ENCODE data around the gene IMPDH1.

DNA sequence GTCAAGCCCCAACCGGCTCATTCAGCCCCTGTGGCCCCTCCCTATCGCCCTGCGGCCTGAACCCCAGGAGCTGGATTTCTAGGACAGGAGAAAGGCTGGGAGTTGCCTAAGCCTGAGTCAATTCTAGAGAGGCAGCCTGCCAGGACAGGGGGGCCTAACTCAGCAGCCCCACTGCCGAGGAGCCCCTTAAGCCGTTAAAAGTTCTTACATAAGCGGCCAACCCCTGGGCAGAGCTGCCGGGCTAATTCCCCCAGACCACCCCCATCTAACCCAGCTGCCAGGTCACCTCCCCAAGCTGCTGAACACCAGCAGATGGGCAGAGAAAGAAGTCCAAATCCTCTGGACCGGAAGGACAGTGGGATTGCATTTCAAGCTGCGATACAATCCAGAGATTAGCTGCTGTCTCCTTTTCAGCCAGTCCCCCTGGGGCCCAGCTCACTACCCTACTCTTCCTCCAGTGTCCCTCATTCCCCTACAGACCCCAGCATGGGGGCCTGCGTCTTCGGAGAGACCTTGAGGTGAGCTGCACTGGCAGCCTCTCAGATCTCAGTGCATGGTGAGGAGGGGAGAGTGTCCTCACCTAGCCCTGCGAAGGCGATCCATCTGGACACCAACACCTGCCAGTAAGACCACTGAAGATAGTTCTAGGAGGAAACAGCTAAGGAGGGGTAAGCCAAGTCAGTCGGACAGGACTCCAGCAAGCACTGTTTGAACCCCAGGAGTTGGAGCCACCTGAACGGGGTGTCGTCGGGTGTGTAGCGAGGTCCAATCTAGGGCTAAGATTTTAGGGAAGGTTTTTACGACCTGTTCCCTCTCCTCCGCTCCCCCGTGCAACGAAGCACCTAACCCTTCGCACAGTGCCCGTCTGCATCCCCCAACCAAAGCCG, 830 bp downstream of the IMPDH1 start:
- TF ChIP-seq, protein P1, sequence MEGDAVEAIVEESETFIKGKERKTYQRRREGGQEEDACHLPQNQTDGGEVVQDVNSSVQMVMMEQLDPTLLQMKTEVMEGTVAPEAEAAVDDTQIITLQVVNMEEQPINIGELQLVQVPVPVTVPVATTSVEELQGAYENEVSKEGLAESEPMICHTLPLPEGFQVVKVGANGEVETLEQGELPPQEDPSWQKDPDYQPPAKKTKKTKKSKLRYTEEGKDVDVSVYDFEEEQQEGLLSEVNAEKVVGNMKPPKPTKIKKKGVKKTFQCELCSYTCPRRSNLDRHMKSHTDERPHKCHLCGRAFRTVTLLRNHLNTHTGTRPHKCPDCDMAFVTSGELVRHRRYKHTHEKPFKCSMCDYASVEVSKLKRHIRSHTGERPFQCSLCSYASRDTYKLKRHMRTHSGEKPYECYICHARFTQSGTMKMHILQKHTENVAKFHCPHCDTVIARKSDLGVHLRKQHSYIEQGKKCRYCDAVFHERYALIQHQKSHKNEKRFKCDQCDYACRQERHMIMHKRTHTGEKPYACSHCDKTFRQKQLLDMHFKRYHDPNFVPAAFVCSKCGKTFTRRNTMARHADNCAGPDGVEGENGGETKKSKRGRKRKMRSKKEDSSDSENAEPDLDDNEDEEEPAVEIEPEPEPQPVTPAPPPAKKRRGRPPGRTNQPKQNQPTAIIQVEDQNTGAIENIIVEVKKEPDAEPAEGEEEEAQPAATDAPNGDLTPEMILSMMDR (IDR thresholded peaks at IDR 0.05; ENCODE audit: low read depth, low read length, missing input control): no peak
- TF ChIP-seq, protein P2, sequence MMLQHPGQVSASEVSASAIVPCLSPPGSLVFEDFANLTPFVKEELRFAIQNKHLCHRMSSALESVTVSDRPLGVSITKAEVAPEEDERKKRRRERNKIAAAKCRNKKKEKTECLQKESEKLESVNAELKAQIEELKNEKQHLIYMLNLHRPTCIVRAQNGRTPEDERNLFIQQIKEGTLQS (IDR thresholded peaks at IDR 0.05): no peak
- TF ChIP-seq, protein P3, sequence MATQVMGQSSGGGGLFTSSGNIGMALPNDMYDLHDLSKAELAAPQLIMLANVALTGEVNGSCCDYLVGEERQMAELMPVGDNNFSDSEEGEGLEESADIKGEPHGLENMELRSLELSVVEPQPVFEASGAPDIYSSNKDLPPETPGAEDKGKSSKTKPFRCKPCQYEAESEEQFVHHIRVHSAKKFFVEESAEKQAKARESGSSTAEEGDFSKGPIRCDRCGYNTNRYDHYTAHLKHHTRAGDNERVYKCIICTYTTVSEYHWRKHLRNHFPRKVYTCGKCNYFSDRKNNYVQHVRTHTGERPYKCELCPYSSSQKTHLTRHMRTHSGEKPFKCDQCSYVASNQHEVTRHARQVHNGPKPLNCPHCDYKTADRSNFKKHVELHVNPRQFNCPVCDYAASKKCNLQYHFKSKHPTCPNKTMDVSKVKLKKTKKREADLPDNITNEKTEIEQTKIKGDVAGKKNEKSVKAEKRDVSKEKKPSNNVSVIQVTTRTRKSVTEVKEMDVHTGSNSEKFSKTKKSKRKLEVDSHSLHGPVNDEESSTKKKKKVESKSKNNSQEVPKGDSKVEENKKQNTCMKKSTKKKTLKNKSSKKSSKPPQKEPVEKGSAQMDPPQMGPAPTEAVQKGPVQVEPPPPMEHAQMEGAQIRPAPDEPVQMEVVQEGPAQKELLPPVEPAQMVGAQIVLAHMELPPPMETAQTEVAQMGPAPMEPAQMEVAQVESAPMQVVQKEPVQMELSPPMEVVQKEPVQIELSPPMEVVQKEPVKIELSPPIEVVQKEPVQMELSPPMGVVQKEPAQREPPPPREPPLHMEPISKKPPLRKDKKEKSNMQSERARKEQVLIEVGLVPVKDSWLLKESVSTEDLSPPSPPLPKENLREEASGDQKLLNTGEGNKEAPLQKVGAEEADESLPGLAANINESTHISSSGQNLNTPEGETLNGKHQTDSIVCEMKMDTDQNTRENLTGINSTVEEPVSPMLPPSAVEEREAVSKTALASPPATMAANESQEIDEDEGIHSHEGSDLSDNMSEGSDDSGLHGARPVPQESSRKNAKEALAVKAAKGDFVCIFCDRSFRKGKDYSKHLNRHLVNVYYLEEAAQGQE (IDR thresholded peaks at IDR 0.05): no peak
- TF ChIP-seq GABPA (IDR thresholded peaks at IDR 0.05 in 1 of 2, conservative IDR thresholded peaks at IDR 0.05 in 1 of 2): no peak
- TF ChIP-seq HNF4A (conservative IDR thresholded peaks at IDR 0.05): no peak
- TF ChIP-seq FOXA1 (IDR thresholded peaks at IDR 0.05): no peak
- no peak for TF ChIP-seq RAD21 (IDR thresholded peaks at IDR 0.05)
- no peak for TF ChIP-seq SP1 (IDR thresholded peaks at IDR 0.05)
- no peak for TF ChIP-seq YY1 (IDR thresholded peaks at IDR 0.05)
- TF ChIP-seq, protein P4, sequence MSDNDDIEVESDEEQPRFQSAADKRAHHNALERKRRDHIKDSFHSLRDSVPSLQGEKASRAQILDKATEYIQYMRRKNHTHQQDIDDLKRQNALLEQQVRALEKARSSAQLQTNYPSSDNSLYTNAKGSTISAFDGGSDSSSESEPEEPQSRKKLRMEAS (IDR thresholded peaks at IDR 0.05): no peak
- no peak for TF ChIP-seq RXRA (IDR thresholded peaks at IDR 0.05)
